Esophagus squamous epithelium (tissue), 5 donors: Measurements from ENCODE around the gene CDK8. TPM values are rescaled to one million over a fixed set of nuclear protein-coding genes. Genes with fewer than 3 reads are reported as not detected.

Experiments used
- DNase-seq: peaks from one replicate; lab custom pipeline; 2025; lab: John Stamatoyannopoulos, UW
- H3K27ac ChIP-seq, 4 donors: fragments of 200-600 bp; sonication (generic); one replicate each; pipeline ENCODE4 v1.5.1; 2016 to 2019; ENCODE audit warnings: mild to moderate bottlenecking in 1 of 4
- H3K27me3 ChIP-seq, 4 donors: fragments of 200-600 bp; sonication (generic); 1 replicate in 3 of 4; 2 replicates in 1 of 4; pipeline versions ENCODE4 v1.5.1 to v1.6.0; 2017 to 2021; ENCODE audit warnings: antibody characterized with exemption in 1 of 4
- H3K36me3 ChIP-seq, 3 donors: fragments of 200-600 bp; sonication (generic); one replicate each; pipeline ENCODE4 v1.5.1; 2016 to 2019
- H3K4me1 ChIP-seq, 3 donors: fragments of 200-600 bp; sonication (generic); one replicate each; pipeline ENCODE4 v1.5.1; 2017 to 2019
- H3K4me3 ChIP-seq, 4 donors: fragments of 200-600 bp; sonication (generic); 1 replicate in 3 of 4; 2 replicates in 1 of 4; pipeline ENCODE4 v1.5.1; 2016 to 2019; ENCODE audit warnings: mild to moderate bottlenecking in 2 of 4, moderate library complexity in 1 of 4
- H3K9me3 ChIP-seq, 3 donors: fragments of 200-600 bp; sonication (generic); one replicate each; pipeline ENCODE4 v1.5.1; 2016 to 2019
- POLR2A ChIP-seq, 4 donors: fragments of 450-650 bp; IDR thresholded peaks; one replicate each; pipeline ENCODE4 v1.6.1; 2017; ENCODE audit warnings: antibody characterized with exemption in 4 of 4, mild to moderate bottlenecking in 4 of 4, moderate library complexity in 3 of 4
- WGBS, 2 donors: methylation state at CpG; one replicate each; pipeline ENCODE4 v1.1.5; 2018; 5-methylcytosine and 5-hydroxymethylcytosine counted together
- intact Hi-C: fragments of 100-400 bp; cut with DNase I; formaldehyde crosslinking; loops from one replicate; pipeline ENCODE4 v1.15.0; 2022
- total RNA-seq, 4 donors: library from RNA; depleted of rRNA; stranded (reverse); fragments of >200 nt; gene quantifications; one replicate each; pipeline ENCODE4 v1.1.0, GENCODE V29; 2016
- TF ChIP-seq, protein P1 (sequence below), 6 experiments: fragments of 450-650 bp in 4 of 6; fragments of 200-600 bp in 2 of 6; sonication (generic) in 2 of 6; IDR thresholded peaks; one replicate each; pipeline ENCODE4 v1.5.1; 2016 to 2019; ENCODE audit warnings: antibody characterized with exemption in 6 of 6, mild to moderate bottlenecking in 4 of 6, moderate library complexity in 4 of 6
- donor health status: DM: yes; HTN: yes; CAD: no.

Gene CDK8
- total RNA-seq, 4 donors from 2014 or later: 8.0 to 16.8 (median 12.7) TPM

DNA sequence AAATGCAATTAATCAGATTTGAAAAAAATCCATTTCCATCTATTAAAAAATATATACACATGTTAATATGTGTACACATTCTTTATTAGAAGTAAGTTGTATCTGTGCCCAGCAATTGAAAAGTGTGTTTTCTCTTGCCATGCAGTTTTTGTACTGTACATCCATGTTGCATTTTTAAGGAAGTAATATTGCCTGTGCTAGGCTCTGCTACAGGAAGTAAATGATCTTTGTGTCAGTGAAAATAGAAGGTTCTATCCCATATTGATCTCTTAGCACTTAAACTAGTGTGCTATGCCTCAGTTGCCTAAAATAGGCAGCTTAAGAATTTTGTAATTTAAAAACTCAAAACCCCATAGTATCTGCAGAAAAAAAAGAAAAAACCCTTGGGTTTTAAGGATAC lies 122.5 kb downstream of the CDK8 start:
- Histone ChIP-seq H3K36me3 (peaks cover 0 to 2% (median 0%) of the 10 kb centered on the region in 3 donors), H3K9me3 (no peaks in the 10 kb centered on the region), H3K27ac (no peak overlapping the region), H3K27me3 (no peaks in the 10 kb centered on the region), H3K4me3 (no peak overlapping the region), H3K4me1 (no peaks in the 10 kb centered on the region)
- DNase-seq: no peak
- TF ChIP-seq, protein P1, sequence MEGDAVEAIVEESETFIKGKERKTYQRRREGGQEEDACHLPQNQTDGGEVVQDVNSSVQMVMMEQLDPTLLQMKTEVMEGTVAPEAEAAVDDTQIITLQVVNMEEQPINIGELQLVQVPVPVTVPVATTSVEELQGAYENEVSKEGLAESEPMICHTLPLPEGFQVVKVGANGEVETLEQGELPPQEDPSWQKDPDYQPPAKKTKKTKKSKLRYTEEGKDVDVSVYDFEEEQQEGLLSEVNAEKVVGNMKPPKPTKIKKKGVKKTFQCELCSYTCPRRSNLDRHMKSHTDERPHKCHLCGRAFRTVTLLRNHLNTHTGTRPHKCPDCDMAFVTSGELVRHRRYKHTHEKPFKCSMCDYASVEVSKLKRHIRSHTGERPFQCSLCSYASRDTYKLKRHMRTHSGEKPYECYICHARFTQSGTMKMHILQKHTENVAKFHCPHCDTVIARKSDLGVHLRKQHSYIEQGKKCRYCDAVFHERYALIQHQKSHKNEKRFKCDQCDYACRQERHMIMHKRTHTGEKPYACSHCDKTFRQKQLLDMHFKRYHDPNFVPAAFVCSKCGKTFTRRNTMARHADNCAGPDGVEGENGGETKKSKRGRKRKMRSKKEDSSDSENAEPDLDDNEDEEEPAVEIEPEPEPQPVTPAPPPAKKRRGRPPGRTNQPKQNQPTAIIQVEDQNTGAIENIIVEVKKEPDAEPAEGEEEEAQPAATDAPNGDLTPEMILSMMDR (IDR thresholded peaks at IDR 0.05): no peak
- no peak for TF ChIP-seq POLR2A (IDR thresholded peaks at IDR 0.05)
- intact Hi-C loops: no loop called here

- DNase-seq: no peak
- no peaks in the 10 kb centered on the region for H3K36me3 ChIP-seq
- intact Hi-C loops: no loop called here
- H3K27me3 ChIP-seq: no peaks in the 10 kb centered on the region
- TF ChIP-seq, protein P1 (IDR thresholded peaks at IDR 0.05): peak in 1 of 6 experiments; percentile 35
- no peak for TF ChIP-seq POLR2A (IDR thresholded peaks at IDR 0.05)
- H3K27ac ChIP-seq: no peak overlapping the region
- H3K4me3 ChIP-seq: no peak overlapping the region
- no peaks in the 10 kb centered on the region for H3K9me3 ChIP-seq
- no peaks in the 10 kb centered on the region for H3K4me1 ChIP-seq
These were observed 123.1 kb downstream of the CDK8 start for GRCh38 chr13:26377038-26377437.

DNA sequence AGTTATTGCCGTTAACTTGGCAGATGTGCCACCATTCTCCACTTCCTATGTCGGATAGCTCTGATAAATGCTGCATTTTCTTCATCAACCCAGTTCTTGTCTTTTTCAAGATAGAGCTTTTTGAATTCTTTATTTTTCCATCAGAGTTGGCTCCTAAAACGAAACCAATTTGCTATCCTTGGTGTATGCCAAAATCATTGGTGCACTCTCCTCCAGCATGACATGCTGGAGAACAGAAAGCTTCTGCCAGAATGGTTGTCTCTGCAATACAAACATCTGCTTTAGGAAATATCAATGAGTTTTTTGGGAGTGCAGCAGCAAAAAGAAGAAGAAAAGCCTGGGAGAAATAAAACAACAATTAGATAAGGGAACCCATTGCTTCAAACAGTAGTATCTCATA lies 124.2 kb downstream of the CDK8 start:
- TF ChIP-seq POLR2A (IDR thresholded peaks at IDR 0.05): no peak
- TF ChIP-seq, protein P1 (IDR thresholded peaks at IDR 0.05): no peak
- no peak overlapping the region for H3K27ac ChIP-seq
- H3K4me1 ChIP-seq: no peaks in the 10 kb centered on the region
- H3K27me3 ChIP-seq: no peaks in the 10 kb centered on the region
- no peak for DNase-seq
- intact Hi-C loops: no loop called here
- no peaks in the 10 kb centered on the region for H3K9me3 ChIP-seq
- 76 to 86% methylated on average over 3 of the region's 3 CpGs for WGBS, 2 donors
- no peak overlapping the region for H3K4me3 ChIP-seq
- no peaks in the 10 kb centered on the region for H3K36me3 ChIP-seq

DNA sequence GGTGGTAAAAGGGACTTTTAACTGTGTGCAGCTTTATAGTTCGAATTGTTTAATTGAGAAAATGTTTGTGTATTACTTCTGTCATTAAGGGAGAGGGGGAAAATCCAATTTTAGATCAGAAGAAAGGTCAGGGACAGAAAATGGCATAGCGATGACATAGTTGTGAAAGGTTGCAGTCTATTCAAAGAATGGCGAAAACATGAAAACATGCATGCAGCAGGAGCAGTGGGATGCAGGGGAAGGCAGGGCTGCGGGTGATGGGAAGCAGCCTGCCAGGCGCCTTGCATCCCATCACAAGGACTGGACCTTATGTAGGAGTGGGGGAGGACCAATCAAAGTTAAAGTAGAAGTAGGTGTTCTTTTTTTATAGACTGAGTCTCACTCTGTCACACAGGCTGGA lies 125.9 kb downstream of the CDK8 start:
- TF ChIP-seq, protein P1 (IDR thresholded peaks at IDR 0.05): no peak
- no peak for TF ChIP-seq POLR2A (IDR thresholded peaks at IDR 0.05)
- no peak for DNase-seq
- H3K4me1 ChIP-seq: no peaks in the 10 kb centered on the region
- no peak overlapping the region for H3K4me3 ChIP-seq
- no peak overlapping the region for H3K27ac ChIP-seq
- no peaks in the 10 kb centered on the region for H3K27me3 ChIP-seq
- H3K9me3 ChIP-seq: no peaks in the 10 kb centered on the region
- H3K36me3 ChIP-seq: peaks cover 0 to under 1% (median 0%) of the 10 kb centered on the region in 3 donors
- intact Hi-C loops: no loop called here
- 88 to 91% methylated on average over 5 of the region's 5 CpGs for WGBS, 2 donors

DNA sequence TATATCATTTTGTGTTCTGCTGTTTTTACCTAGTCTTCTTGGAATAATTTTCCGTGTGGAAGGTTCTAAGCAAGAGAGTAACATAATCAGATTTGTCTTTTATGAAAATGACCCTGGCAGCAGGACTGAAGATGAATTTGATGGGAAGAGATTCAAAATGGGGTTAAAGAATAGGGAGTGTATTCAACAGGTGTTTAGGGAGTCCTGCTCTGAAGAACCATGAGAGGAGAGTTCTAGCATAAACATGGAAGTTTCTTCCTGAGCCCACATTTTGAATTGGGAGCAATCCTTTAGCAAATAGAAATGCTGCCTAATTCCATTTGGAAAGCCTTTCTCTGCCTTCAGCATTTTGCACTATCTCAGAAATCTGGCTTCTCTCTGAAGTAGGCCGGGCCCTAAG lies 127.0 kb downstream of the CDK8 start:
- Histone ChIP-seq H3K27me3 (no peaks in the 10 kb centered on the region), H3K36me3 (peaks cover 0 to 12% (median 0%) of the 10 kb centered on the region in 3 donors), H3K9me3 (no peaks in the 10 kb centered on the region), H3K4me1 (no peaks in the 10 kb centered on the region), H3K27ac (no peak overlapping the region), H3K4me3 (no peak overlapping the region)
- no peak for DNase-seq
- intact Hi-C loops: no loop called here
- TF ChIP-seq, protein P1 (IDR thresholded peaks at IDR 0.05): no peak
- TF ChIP-seq POLR2A (IDR thresholded peaks at IDR 0.05): no peak
- 93 to 97% methylated on average over 2 of the region's 2 CpGs for WGBS, 2 donors
